OCI-LY1 (cell line): ENCODE data around the gene PHLDA2.

Source experiments
- H2AFZ ChIP-seq: fragments of 200-600 bp; sonication (generic), shearing (Covaris generic); 2 replicates; pipeline ENCODE4 v1.6.0; 2014; ENCODE audit warnings: antibody characterized with exemption, mild to moderate bottlenecking, low read length
- H3F3A ChIP-seq: fragments of 200-600 bp; sonication (generic), shearing (Covaris generic); 2 replicates; pipeline ENCODE4 v1.6.0; 2014; ENCODE audit warnings: mild to moderate bottlenecking, antibody characterized with exemption, low read length, moderate library complexity; ENCODE audit not compliant: insufficient read depth
- H3K27ac ChIP-seq: fragments of 200-600 bp; sonication (generic); 2 replicates; pipeline ENCODE4 v1.5.1; 2014; ENCODE audit warnings: low read length, mixed run types, mild to moderate bottlenecking, low read depth; ENCODE audit not compliant: poor library complexity, severe bottlenecking
- H3K27me3 ChIP-seq: fragments of 200-600 bp; sonication (generic); 2 replicates; pipeline ENCODE4 v1.6.0; 2014; ENCODE audit warnings: antibody characterized with exemption, mild to moderate bottlenecking, low read length, moderate library complexity; ENCODE audit not compliant: insufficient read depth
- H3K36me3 ChIP-seq: fragments of 200-600 bp; sonication (generic); 2 replicates; pipeline ENCODE4 v1.6.1; 2014; ENCODE audit warnings: mild to moderate bottlenecking, antibody characterized with exemption, low read length, moderate library complexity, mixed read lengths; ENCODE audit not compliant: insufficient read depth
- H3K4me1 ChIP-seq: fragments of 200-600 bp; sonication (generic); 2 replicates; pipeline ENCODE4 v1.5.1; 2014; ENCODE audit warnings: mild to moderate bottlenecking, low read length, moderate library complexity; ENCODE audit not compliant: insufficient read depth, severe bottlenecking
- H3K4me2 ChIP-seq: fragments of 200-600 bp; sonication (generic), shearing (Covaris generic); 2 replicates; pipeline ENCODE4 v1.6.1; 2014; ENCODE audit warnings: low read length
- H3K4me3 ChIP-seq: fragments of 200-600 bp; sonication (generic); 2 replicates; pipeline ENCODE4 v1.5.1; 2014; ENCODE audit warnings: low read length, low read depth, mild to moderate bottlenecking, mixed read lengths; ENCODE audit not compliant: poor library complexity, severe bottlenecking
- H3K79me2 ChIP-seq: fragments of 200-600 bp; shearing (Covaris generic); 2 replicates; pipeline ENCODE4 v1.6.1; 2016; ENCODE audit warnings: mixed run types, low read length, mixed read lengths; ENCODE audit not compliant: insufficient read depth
- H3K9ac ChIP-seq: fragments of 200-600 bp; sonication (generic), shearing (Covaris generic); 2 replicates; pipeline ENCODE4 v1.6.1; 2014; ENCODE audit warnings: mild to moderate bottlenecking, low read length, mixed read lengths
- H3K9me2 ChIP-seq: fragments of 200-600 bp; sonication (generic), shearing (Covaris generic); 2 replicates; pipeline ENCODE4 v1.6.1; 2014; ENCODE audit warnings: low read depth, mild to moderate bottlenecking, low read length, mixed read lengths
- H3K9me3 ChIP-seq: fragments of 200-600 bp; shearing (Covaris generic); 2 replicates; pipeline ENCODE4 v1.6.1; 2014; ENCODE audit warnings: low read length, mixed read lengths
- H4K20me1 ChIP-seq: fragments of 200-600 bp; sonication (generic), shearing (Covaris generic); 2 replicates; pipeline ENCODE4 v1.6.0; 2016; ENCODE audit warnings: mild to moderate bottlenecking, low read length; ENCODE audit not compliant: insufficient read depth
- CTCF ChIP-seq: fragments of 200-600 bp; sonication (generic), shearing (Covaris generic); IDR thresholded peaks from 2 replicates; pipeline ENCODE4 v1.5.1; 2017; ENCODE audit warnings: mild to moderate bottlenecking, antibody characterized with exemption, low read length, moderate library complexity, mixed read lengths
- EZH2 ChIP-seq: fragments of 200-600 bp; sonication (generic), shearing (Covaris generic); IDR thresholded peaks from 2 replicates; pipeline ENCODE4 v1.8.0; 2017; ENCODE audit warnings: borderline replicate concordance, mixed run types, mild to moderate bottlenecking, antibody characterized with exemption, low read length, moderate library complexity, mixed read lengths

PHLDA2 gene

GRCh38 chr11:2933375-2934020 lies 4.3 kb upstream of the PHLDA2 start:
- Histone ChIP-seq H3K27ac (no peak overlapping the region), H3K27me3 (no peaks in the 10 kb centered on the region), H3K79me2 (no peaks in the 10 kb centered on the region), H3K9me3 (peaks cover 6% of the 10 kb centered on the region), H4K20me1 (no peaks in the 10 kb centered on the region), H3K9me2 (no peaks in the 10 kb centered on the region), H3K36me3 (no peaks in the 10 kb centered on the region), H3F3A (no peaks in the 10 kb centered on the region), H3K4me1 (no peaks in the 10 kb centered on the region), H2AFZ (no peak overlapping the region), H3K9ac (no peak overlapping the region), H3K4me2 (no peak overlapping the region), H3K4me3 (no peak overlapping the region)
- no peak for TF ChIP-seq EZH2
- no peak for TF ChIP-seq CTCF

DNA sequence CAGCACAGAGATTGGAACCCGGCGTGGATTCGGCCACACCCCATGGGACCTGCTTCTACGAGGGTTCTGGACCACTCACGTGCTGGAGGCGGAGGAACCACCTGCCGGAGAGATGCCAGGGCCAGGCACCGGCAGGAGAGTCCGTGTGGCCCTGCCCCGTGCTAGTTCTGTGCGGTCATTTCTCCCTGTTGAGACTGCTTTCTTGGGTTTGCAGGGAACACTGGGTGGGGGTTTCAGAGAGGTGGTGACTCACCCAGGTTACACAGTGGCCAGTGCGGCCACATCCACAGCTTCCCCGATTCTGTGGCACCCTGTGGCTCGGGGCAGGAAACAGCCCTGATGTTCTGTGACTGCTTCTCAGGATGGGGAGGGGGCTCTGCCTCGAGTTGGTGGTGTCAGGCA lies 3.6 kb upstream of the PHLDA2 start:
- H3K9ac ChIP-seq, result no peak overlapping the region
- no peak overlapping the region for H2AFZ ChIP-seq
- H3K4me2 ChIP-seq, result no peak overlapping the region
- no peaks in the 10 kb centered on the region for H3K4me1 ChIP-seq
- H3K9me3 ChIP-seq, result peaks cover 6% of the 10 kb centered on the region
- no peaks in the 10 kb centered on the region for H3K9me2 ChIP-seq
- no peaks in the 10 kb centered on the region for H3K36me3 ChIP-seq
- H3K4me3 ChIP-seq, result no peak overlapping the region
- no peaks in the 10 kb centered on the region for H3F3A ChIP-seq
- H3K27me3 ChIP-seq, result no peaks in the 10 kb centered on the region
- no peaks in the 10 kb centered on the region for H4K20me1 ChIP-seq
- H3K27ac ChIP-seq, result no peak overlapping the region
- H3K79me2 ChIP-seq, result no peaks in the 10 kb centered on the region
- TF ChIP-seq EZH2 (no peak), CTCF (no peak)

DNA sequence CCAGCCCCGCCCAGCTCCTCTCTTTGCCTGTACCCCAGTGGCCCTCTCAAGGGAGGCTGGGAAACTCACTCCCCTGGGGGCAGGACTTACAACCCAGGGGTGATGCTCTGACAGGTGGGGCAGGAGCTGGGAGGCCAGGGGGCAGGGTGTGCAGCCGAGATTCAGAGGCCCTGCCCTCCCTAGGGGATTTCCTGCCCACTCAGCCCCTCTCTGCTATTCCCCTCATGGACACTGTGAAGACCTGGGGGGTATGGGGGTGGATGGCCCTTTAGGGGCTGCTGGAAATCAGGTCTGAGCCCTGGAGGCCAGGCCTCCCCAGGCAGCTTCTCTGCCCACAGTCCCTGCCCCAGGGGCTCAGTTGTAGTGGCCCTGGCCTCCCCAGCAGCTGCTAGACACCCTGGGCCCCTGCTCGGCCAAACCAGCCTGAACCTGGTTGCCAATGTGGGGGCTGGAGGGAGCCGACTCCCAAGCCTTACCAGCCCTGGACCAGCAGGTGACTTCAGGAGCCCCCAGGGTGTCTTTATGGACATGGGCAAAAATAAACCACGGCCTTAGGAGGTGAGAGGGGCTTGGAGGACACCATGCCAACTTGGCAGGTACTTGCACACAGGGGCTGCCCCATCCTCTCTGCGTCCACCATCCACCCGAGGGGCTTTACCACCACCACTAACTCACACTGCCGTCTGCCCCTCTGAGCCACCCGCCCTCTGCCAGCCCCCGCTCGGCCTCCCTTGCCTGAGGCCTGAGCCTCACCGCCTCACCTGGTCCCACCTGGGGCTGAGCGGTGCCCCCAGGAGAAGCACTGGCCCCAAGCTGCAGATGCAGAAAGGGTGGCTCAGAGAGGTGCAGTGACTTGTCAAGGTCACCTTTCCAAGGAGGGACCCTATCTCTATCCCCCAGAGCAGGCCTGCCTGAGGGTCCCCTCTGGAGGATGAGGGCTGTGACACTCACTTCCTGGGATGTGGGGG lies 2.8 kb upstream of the PHLDA2 start:
- Histone ChIP-seq H4K20me1 (no peaks in the 10 kb centered on the region), H3F3A (no peaks in the 10 kb centered on the region), H3K4me3 (no peak overlapping the region), H3K27me3 (no peaks in the 10 kb centered on the region), H3K9me3 (no peaks in the 10 kb centered on the region), H3K4me2 (no peak overlapping the region), H3K27ac (no peak overlapping the region), H3K4me1 (no peaks in the 10 kb centered on the region), H3K79me2 (no peaks in the 10 kb centered on the region), H3K9me2 (no peaks in the 10 kb centered on the region), H2AFZ (no peak overlapping the region), H3K9ac (no peak overlapping the region), H3K36me3 (no peaks in the 10 kb centered on the region)
- TF ChIP-seq CTCF (no peak), EZH2 (no peak)
